ENCODE data around the gene SP1.
"Not testable (repeated sequence)": the region's sequence is repeated elsewhere in the genome, so short reads cannot be mapped to it uniquely, and the experiment has no call there.

The SP1 gene

DNA sequence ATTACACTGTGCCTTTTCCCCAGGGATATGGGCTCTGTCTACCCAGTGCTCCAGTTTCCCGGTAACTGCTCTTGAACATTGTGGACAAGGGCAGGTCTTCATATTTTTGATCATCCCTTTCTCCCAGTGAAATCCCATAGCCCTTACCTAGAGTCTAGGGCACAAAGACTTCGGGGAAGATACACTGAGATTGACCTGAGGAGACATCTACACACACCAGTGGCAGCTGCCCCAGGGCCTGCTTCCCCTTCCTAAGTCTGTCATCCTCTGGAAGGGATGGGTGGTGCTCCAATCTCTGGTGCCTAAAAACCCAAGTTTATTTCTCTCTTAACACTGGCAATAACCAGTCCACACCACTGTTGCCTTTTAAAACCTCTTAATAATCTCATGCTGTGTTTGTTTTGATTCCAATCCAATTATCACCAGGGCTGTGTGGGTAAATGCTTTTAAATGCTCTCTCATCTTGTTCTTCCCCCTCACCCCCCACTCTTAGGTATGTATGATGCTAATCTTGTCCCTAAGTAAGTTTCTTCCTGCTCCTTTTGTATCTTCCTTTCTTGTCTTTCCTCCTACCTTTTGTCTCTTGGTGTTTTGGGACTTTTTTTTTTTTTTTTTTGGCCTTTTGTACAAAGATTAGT, 35.9 kb downstream of the SP1 start:
- not testable (repeated sequence) for DNase-seq

GRCh38 chr12:53417291-53417816, 37.4 kb downstream of the SP1 start:
- DNase-seq: not testable (repeated sequence)

DNA sequence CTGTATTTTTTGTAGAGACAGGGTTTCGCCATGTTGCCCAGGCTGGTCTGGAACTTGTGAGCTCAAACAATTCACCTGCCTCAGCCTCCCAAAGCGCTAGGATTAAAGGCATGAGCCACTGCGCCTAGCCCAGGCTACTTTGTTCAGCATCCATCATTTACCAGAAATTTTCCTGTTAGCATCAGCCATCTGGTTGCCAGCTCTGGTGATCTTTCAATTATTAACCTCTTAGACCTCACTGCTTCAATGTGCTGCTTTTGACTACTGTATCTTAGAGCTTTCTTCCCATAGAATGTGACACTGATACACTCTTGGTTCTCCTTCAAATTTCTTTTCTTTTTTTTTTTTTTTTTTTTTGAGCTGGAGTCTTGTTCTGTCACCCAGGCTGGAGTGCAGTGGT, 38.2 kb downstream of the SP1 start:
- no peak for DNase-seq

DNA sequence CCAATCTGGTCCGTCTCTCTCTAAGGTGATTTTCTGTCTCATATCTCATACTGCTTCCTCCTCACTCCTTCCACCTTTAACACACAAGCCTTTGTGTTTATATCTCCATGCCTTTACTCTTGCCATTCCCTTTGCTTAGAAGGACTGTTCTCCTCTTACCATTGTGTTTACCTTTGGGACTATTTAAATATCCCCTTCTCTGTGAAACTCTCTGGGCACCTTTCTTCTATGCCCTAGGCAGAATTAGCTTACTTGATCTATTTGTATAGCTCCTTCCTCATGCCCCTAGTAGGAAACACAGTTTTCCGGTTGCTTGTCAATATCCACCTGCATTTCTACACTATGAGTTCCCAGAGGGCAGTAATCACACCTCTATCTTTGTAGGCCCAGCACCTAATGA, 39.8 kb downstream of the SP1 start:
- DNase-seq: no peak

DNA sequence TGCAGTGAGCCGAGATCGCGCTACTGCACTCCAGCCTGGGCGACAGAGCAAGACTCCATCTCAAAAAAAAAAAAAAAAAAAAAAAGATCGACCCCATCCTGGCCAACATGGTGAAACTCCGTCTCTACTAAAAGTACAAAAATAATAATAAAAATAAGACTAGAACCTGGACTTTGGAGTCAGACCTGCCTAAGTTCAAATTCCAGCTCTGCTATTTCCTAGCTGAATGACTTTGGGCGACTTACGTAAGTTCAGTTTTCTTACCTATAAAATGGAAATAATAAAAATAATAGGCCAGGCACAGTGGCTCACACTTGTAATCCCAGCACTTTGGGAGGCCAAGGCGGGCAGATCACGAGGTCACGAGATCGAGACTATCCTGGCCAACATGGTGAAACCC, 42.3 kb downstream of the SP1 start:
- DNase-seq: not testable (repeated sequence)

GRCh38 chr12:53423597-53423996, 43.6 kb downstream of the SP1 start, which contains the start of gene AMHR2:
Gene AMHR2, plus strand, starts transcription at chr12:53423855. Its CDS starts 80 bp downstream, at chr12:53423935.
- DNase-seq: no peak

DNA sequence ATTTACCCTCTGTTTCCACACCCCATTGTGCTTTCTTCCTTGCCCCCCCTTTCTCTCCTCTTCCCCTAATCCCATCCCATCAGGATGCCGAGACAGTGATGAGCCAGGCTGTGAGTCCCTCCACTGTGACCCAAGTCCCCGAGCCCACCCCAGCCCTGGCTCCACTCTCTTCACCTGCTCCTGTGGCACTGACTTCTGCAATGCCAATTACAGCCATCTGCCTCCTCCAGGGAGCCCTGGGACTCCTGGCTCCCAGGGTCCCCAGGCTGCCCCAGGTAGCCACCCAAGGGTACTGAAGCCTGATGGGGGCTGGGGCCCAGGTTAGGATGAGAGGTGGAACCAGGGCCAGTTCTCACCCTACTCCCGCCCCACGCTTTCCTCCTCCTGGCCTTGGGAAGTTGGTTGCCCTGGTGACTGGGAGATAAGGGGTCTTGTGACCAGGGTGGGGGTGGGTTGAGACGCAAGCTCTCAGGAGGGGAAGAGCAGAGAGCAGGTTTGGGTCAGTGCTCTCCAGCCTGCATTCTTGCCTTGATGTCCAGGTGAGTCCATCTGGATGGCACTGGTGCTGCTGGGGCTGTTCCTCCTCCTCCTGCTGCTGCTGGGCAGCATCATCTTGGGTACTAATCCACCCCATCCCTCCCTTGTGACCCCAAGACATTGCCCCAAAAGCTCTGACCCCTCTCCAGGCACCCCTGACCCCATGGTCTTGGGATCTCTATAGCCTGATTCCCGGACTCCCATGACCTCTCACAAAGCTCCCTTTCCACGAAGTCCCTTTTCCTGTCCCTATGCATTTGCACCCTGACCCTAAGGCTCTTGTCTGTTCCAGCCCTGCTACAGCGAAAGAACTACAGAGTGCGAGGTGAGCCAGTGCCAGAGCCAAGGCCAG, 44.9 kb downstream of the SP1 start:
- no peak for DNase-seq

DNA sequence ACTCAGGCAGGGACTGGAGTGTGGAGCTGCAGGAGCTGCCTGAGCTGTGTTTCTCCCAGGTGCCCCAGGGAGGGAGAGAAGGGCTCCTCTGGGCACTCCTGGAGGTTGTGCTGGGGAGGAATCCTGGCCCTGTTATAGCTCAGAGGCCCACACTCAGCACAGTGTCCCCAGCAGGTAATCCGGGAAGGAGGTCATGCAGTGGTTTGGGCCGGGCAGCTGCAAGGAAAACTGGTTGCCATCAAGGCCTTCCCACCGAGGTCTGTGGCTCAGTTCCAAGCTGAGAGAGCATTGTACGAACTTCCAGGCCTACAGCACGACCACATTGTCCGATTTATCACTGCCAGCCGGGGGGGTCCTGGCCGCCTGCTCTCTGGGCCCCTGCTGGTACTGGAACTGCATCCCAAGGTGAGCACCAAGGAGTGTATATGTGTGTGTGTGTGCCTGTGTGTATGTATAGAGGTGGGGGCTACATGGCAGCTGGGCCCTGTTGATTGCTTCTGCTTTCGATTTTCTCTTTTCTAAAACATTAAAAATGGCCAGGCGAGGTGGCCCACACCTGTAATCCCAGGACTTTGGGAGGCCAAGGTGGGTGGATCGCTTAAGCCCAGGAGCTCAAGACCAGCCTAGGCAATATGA, 45.7 kb downstream of the SP1 start:
- no peak for DNase-seq

GRCh38 chr12:53427905-53428594, 48.1 kb downstream of the SP1 start:
- peak; percentile 78 for DNase-seq

DNA sequence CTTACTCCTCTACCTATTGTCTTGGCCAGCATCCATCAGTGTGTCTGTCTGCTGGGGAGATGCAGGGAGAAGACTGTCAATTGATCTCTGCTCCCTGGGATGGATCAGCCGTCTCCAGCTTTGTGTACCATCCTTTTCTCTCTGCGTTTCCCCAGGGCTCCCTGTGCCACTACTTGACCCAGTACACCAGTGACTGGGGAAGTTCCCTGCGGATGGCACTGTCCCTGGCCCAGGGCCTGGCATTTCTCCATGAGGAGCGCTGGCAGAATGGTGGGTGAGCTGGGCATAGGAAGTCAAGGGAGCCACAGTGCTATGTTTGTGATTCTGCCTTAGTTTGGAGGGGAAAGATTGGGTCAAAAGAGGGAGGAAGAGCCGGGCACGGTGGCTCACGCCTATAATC, 48.8 kb downstream of the SP1 start:
- no peak for DNase-seq

- no peak for DNase-seq
Observed at GRCh38 chr12:53430116-53430515, 50.1 kb downstream of the SP1 start.

DNA sequence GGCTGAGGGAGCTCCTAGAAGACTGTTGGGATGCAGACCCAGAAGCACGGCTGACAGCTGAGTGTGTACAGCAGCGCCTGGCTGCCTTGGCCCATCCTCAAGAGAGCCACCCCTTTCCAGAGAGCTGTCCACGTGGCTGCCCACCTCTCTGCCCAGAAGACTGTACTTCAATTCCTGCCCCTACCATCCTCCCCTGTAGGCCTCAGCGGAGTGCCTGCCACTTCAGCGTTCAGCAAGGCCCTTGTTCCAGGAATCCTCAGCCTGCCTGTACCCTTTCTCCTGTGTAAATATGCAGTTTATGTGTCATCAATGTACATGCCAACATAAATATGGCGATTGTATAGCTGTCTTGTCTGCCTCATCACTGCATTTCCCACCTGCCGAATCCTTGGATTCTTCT, 51.2 kb downstream of the SP1 start:
- no peak for DNase-seq

DNA sequence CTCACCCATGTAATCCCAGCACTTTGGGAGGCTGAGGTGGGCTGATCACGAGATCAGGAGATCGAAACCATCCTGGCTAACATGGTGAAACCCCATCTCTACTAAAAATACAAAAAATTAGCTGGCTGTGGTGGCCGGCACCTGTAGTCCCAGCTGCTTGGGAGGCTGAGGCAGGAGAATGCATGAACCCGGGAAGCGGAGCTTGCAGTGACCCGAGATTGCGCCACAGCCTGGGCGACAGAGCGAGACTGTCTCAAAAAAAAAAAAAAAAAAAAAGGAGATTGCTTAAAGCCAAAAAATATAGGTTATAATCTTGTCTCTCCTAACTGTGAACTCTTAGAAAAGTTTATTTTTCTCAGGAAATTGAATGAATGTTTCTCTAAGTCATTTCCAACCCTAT, 55.4 kb downstream of the SP1 start:
- DNase-seq: not testable (repeated sequence)

DNA sequence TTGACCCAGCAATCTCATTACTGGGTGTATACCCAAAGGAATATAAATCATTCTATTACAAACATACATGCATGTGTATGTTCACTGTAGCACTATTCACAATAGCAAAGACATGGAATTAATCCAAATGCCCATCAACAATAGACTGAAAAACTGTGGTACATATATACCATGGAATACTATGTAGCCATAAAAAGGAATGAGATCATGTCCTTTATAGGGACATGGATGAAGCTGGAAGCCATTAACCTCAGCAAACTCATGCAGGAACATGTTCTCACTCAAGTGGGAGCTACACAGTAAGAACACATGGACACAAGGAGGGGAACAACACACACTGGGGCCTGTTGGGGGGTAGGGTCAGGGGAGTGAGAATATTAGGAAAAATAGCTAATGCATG, 59.6 kb downstream of the SP1 start:
- DNase-seq: not testable (repeated sequence)

- DNase-seq: peak; percentile 99
Observed at GRCh38 chr12:53441040-53441833, 61.3 kb downstream of the SP1 start, which contains the start of gene PRR13. Gene PRR13, plus strand, starts transcription at chr12:53441734. Its CDS starts 981 bp downstream, at chr12:53442715.

DNA sequence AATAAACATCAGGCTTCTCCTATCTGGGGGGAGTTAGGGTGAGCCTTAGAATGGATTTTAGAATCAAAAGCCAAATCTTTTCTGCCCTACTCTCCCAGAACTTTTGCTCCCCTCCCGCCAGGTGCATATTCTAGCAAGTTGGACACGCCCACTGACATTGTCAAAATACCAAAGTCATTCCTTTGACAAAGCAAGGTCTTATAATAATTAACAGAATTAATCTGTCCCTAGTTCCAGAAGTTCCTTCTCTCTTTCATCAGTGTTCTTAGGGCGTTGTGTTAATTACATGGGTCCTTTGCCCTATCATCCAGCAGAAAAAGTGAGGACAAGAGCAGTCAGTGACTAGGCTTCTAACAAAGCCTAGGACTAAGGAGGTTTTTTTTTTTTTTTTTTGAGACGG, 64.0 kb downstream of the SP1 start:
- no peak for DNase-seq

DNA sequence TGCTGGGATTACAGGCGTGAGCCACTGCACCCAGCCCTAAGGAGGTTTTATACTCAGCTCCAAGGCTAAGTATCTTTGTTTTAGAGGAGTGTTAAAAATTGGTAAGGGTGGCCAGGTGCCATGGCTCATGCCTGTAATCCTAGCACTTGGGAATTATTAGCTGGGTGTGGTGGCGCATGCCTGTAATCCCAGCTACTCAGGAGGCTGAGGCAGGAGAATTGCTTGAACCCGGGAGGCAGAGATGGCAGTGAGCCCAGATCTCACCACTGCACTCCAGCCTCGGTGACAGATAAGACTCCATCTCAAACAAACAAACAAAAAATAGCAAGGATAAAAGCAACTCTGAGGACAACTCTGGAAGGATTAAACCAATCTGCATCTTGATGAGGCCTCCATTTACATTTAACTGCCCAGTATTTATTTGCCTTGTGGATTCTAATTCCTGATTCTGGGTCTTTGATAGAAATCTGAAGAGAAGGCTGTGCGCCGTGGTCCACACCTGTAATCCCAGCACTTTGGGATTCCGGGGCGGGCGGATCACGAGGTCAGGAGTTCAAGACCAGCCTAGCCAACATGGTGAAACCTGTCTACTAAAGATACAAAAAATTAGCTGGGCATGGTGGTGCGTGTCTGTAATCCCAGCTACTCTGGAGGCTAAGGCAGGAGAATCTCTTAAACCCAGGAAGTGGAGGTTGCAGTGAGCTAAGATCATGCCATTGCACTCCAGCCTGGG, 64.8 kb downstream of the SP1 start:
- DNase-seq: not testable (repeated sequence)

GRCh38 chr12:53450936-53451335, 71.0 kb downstream of the SP1 start:
- DNase-seq: no peak

DNA sequence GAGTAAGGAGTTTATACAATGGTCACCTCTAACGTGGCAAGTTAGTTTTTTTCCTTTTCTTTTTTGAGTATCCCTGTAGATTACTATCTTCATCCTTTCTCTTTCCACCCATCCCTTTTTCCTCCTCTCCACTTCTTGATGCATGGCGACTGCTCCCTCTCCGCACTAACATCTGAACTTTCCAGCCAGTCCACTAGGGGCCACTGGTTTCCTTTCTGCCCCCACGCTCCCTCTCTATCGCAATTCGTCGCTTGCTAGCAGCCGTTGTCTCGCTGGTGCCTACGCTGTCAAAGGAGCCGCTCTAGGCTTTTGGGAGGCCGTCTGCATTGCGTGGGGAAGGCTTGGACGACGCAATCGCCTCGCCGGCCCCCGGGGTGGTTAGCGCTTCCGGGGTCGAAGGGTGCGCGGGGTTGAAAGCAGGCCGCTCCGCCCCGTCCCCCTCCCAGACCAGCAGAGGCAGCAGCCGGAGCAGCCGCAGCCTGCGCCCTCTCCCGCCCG, 71.7 kb downstream of the SP1 start, which contains the start of gene PCBP2:
Gene PCBP2, plus strand, starts transcription at position 442 of the 498 bp plus-strand sequence. CDS start 2,699 bp downstream, outside the sequence.
- peak; percentile 99 for DNase-seq

DNA sequence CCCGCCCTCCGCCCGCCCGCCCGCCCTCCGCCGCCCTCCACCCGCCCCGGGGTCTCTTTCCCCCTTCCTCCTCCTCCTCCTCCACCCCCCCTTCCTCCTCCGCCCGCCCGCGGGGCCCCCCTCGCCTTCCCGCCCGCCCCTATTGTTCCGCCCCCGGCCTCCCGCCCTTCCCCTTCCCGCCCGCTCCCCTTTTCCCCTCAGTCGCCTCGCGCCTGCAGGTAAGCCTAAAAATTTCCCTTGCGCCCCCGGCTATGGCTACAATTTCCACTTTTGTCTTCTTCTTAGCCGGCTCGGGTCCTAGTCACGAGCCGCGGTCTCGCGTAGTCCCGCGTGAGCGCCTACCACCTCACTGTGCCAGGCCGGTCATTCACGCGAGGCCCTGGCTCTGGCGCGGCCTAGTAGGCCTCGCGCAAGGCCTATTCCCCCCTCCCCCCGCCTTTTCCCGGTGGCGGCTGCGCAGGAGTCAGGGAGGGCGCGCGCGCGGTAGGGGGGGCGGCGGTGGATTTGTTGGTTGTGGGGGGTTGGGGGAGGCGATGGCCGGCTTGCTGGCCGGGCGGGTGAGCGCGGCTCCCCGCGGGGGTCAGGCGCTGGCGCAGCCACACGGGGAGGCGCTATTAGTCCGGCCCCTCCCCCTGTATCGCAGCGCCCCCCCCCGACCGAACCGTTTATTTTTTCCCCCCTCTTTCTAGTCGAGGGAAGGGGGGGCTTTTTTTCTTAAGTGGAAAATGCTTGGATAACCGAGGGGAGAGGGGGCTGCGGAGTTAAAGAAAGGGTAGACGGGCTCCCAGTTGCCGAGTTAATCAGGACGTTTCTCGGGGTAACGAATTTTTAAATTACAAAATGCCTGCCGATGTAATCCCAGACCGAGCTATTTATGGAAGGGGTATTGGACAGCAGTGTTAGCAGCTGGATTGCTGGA, 72.4 kb downstream of the SP1 start:
- DNase-seq: peak; percentile 72
